Raji (cell line): ENCODE data around the gene STAB1.

Source experiments
- POLR2A ChIP-seq: IDR thresholded peaks from 2 replicates; pipeline ENCODE4 v1.6.1; 2011; ENCODE audit warnings: low read depth, low read length, control low read depth; ENCODE audit not compliant: insufficient read depth

Gene STAB1

GRCh38 chr3:52537726-52538421, 42.7 kb downstream of the STAB1 start:
- no peak for TF ChIP-seq POLR2A

- no peak for TF ChIP-seq POLR2A
Measured at GRCh38 chr3:52539010-52539653, 44.0 kb downstream of the STAB1 start.

- no peak for TF ChIP-seq POLR2A
Measured at GRCh38 chr3:52541050-52541449, 45.9 kb downstream of the STAB1 start.

- TF ChIP-seq POLR2A, result no peak
Measured at GRCh38 chr3:52544937-52545336, 49.8 kb downstream of the STAB1 start.

- no peak for TF ChIP-seq POLR2A
Measured at GRCh38 chr3:52546111-52546901, 51.2 kb downstream of the STAB1 start.

- no peak for TF ChIP-seq POLR2A
Measured at GRCh38 chr3:52547143-52547542, 52.0 kb downstream of the STAB1 start.

- TF ChIP-seq POLR2A, result no peak
Measured at GRCh38 chr3:52551118-52551517, 56.0 kb downstream of the STAB1 start.

- no peak for TF ChIP-seq POLR2A
Measured at GRCh38 chr3:52552089-52552488, 57.0 kb downstream of the STAB1 start.

- TF ChIP-seq POLR2A, result no peak
Measured at GRCh38 chr3:52554026-52554755, 59.1 kb downstream of the STAB1 start.

- no peak for TF ChIP-seq POLR2A
Measured at GRCh38 chr3:52555056-52555455, 59.9 kb downstream of the STAB1 start.

GRCh38 chr3:52557011-52557960, 62.1 kb downstream of the STAB1 start:
- no peak for TF ChIP-seq POLR2A

- TF ChIP-seq POLR2A, result no peak
Measured at GRCh38 chr3:52558436-52558835, 63.3 kb downstream of the STAB1 start.

- no peak for TF ChIP-seq POLR2A
Measured at GRCh38 chr3:52561028-52561747, 66.0 kb downstream of the STAB1 start.

GRCh38 chr3:52563984-52564383, 68.8 kb downstream of the STAB1 start:
- no peak for TF ChIP-seq POLR2A

GRCh38 chr3:52568069-52568468, 72.9 kb downstream of the STAB1 start:
- no peak for TF ChIP-seq POLR2A
